Activated CD4-positive, CD25-positive, alpha-beta regulatory T cell treated with anti-CD3 and anti-CD28 coated beads, Interleukin-2, amount 50 U/mL, for 24 hours (primary cell): ENCODE results near the gene ADGB.
"Not testable (repeated sequence)": the region's sequence is repeated elsewhere in the genome, so short reads cannot be mapped to it uniquely, and the experiment has no call there.

ENCODE experiments used
- ATAC-seq, 2 donors: fragments of 150-1000 bp; cut with Tn5 transposase; one replicate each; pipeline ENCODE4 v1.10.0; 2021; ENCODE audit warnings: mild to moderate bottlenecking in 1 of 2, moderate library complexity in 1 of 2

Gene ADGB

DNA sequence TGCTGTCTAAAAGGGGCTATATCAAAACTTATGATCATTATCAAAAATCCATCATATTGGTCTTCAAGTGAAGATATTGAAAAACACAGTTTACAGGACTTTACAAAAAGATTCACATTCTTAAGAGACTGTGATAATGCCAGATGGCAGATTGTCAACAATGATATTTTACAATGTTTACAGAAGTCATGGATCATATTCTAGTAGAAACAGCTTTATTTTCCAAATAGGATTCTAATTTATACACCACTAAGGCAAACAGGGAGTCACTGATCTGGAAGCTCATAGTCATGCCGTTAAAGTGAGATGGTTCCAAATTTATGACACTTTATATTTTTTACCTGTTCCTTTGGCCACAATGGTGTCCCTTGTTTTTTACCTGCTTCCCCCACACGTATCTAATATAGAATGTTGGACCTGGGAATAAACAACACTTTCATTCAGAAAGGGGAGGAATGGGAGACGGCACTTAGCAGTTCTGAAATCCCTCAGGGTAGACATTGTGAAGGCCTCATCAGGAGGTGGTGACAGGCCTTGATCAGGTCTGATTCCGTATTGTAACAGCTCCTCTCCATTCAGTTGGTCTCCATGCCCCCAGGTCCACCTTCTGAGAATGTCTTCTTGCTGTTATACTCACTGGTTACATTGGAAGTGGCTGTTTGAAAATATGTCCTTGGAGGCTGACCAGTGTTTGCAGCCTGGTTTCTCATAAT is 228.6 kb downstream of the ADGB start:
- no peak for ATAC-seq

DNA sequence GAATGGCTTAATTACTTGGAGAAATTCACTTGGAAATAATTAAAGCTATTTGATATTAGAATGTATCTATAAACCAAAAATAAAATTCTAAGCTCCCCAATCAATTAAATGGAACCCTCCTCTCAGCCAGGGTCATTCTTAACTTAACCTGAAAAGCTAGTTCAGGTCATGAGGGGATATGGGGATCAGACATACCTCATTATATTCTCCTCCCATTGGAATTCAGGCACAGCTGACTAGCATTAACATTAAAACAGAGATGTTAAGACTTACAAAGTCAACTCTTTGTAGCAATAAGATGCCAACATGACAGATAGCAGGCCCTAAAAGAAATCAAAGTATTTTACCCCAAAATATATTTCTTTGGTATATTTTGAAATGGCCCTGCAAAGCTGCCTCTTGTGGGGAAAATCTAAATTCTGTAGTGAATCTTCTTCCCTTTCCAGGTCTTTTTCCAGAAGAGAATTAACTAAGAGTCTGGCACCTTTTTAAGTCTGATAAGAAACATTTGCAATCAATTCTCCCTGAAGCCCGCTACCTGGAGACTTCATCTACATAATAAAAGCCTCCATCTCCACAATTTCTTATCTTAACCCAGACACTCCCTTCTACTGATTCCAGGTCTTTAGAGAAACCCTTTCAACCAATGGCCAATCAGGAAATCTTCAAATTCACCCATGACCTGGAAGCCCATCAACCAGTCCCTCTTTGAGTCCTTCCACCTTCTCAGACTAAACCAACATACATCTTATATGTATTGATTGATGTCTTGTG is 231.2 kb downstream of the ADGB start:
- no peak for ATAC-seq

DNA sequence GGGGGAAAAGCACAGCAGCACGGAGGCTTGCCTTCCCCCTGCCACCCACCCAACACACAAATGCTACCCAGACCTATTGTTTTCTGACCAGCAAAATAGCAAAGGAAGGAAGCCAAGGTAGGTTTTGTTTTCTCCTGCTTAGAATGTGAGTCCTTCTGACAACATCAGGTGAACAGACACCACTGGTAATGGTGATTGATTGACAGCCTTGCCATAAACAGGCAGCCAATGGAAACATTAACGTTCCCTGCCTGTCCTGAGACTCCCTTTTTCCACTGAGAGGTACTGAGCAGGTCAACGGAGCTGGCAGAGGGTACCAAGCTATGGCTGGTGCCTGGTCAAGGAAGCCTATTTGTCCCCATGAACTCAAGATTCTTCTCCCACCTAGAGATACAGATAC is 234.4 kb downstream of the ADGB start:
- ATAC-seq, result no peak

DNA sequence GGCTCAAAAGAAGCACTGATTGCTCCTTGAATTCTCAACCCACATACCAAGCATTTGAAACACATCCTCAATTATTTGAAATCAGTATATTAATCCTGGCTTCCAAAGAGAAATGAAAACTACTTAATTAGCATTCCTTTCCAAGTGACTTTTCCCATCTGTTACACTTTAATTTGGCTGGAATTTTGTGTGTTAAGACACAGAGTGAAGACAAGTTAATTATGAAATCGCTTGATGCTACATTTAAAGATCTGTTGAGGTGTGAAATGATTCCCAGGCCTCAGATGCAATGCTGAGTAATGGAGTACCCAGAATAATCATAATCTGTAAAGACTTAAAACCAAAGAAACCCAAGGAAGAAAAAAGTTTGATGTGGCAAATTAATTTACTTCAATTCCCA is 241.4 kb downstream of the ADGB start:
- no peak for ATAC-seq

DNA sequence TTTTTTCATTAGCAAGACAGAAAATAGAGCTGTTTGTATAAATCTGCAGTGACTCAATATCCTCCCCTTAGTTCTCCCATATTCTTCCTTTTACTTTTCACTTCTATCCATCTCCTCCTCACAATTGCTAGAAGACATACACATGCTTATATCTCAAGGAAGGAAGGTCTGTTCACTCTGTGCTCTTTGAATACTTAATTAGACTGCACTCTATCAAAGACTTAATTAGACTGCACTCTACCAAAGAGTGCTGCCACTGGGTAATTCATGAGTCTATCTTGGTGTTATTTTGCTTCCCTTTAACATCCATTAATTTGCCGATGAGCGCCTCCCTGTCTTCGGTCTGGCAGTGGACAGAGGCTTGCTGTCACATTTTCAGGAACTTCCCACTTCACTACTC is 241.9 kb downstream of the ADGB start:
- no peak for ATAC-seq

DNA sequence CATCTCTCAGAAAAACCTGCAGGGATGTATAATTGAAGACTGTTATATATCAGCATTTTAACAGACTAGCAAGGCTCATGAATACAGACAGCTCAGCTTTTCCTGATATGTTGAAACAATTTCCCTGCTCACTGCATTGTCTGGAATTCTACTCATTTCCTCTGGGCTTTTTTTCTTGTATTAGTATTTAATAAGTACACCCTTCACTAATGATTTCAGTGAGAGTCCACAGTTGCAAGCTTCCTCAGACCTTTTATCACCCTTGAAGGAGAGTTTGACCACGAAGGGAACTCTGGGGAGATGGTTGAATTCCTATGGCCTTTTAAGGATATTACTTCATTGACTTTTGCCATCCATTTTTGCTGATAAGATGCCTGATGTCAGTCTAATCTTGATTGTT is 248.7 kb downstream of the ADGB start:
- no peak for ATAC-seq

DNA sequence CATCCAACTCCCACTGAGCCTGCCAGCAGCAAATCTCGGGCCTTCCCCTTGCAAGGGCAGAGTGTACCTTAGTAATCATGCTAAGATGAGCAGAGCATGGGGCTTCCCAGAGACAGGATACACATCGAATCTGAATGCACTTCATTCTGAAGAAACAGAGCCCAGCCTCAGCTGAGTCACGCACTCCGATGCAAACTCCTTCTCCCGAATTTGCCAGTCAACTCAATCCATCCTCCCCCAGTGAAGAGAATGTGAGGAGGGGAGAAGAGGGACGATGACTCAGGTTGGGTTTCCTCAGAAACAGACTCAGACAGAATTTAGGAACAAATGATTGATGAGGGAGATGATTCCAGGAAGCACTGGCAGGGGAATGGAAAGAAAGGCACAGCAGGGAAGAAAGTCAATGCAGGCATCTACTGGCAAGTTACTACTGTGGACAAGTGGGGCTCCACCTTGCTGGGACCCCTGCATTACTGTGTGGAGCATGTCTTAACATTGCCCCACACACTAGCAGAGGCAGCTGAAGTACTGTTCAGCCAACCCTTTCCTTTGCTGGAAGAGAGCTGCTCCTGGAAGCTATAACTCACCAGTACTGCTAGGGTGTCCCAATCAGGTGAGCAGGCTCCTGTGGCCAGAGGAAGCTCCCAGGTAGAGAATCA is 251.6 kb downstream of the ADGB start:
- ATAC-seq, result no peak

DNA sequence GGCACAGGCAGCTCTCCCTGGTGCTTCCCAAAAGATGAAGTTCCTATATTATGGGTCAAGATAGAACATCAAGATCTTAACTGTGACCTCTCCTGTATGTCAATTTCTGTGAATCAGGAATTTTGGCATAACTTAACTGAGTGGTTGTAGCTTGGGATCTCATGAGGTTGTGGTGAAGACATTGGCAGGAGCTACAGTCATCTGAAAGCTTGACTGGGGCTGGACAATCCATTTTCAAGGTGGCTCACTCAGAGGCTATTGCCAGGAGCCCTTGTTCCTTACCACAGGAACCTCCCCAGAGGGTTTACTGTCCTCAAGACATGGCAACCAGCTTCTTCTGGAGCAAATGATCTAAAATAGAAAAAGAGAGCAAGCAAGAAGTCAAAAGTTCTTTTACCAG is 252.2 kb downstream of the ADGB start:
- ATAC-seq, result no peak

DNA sequence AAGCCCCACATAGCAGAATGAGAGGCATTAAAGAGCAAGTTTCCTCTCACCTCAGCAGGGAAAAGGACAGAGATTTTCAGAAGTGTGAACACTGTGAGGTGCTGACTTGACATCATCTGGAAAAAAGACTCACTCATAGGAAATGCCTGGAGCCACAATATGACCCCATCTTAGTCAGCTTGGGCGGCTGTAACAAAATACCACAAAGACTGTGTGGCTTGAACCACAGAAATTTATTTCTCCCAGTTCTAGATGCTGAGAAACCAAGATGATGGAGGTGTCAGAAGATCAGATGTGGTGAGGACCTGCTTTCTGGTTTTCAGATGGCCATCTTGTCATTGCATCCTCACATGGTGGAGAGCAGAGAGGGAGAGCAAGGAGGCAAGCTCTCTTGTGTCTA is 253.1 kb downstream of the ADGB start:
- ATAC-seq, result peak; percentile 31 to 54

DNA sequence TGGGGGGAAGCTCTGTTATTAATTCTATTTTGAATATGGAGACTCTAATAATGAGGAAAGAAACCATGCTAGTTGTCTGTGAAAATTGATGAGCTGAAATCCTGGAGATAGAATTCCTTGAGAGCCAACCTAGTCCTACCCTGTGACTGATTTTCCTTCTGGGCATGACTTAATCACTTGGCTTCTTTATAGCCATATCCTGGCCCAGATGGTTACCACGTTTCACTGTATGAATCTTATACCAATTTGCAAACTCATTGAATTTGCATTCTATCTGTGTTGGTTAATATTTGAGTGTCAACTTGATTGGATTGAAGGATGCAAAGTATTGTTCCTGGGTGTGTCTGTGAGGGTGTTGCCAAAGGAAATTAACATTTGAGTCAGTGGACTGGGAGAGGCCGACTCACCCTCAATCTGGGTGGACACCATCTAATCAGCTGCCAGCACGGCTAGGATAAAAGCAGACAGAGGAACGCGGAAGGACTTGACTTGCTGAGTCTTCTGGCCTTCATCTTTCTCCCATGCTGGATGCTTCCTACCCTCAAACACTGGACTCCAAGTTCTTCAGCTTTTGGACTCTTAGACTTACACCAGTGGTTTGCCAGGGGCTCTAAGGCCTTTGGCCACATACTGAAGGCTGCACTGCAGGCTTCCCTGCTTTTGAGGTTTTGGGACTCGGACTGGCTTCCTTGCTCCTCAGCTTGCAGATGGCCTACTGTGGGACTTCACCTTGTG is 255.9 kb downstream of the ADGB start:
- not testable (repeated sequence) for ATAC-seq

DNA sequence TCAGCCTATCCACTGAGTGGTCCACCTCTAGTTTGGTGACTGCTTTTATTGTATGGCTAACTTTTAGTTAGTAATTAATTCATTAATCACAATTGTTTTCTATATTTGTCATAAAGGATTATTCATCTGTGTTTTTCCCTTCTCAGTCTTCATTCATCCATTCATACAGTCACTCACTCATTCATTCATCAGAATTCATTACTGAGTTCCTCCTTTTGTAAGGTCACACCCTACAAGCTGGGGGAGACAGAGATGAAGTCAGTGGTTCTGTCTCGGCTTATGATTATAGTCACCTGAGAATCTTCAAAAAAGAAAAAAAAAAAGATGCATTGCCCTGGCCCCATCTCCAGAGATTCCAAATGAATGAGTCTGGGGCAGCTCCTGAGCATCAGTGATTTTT is 257.1 kb downstream of the ADGB start:
- ATAC-seq, result no peak

DNA sequence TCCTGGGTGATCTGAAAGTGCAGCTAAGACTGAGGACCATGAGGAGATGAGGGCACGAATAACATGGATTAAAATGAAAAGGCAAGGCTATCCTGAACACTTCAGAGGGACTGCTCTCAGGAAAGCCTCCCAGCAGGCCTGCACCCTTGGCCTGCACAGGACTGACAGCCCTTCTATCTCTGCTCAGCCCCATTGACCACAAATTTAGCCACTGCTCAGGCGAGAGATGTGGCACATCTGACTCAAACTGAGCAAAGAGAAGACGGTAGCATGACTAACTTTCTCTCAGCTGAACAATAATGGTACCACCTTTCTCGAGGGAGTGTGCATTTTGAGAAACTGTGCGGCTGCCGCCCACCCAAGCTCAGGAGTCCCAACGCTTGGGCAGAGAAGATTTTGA is 257.5 kb downstream of the ADGB start:
- ATAC-seq, result no peak

DNA sequence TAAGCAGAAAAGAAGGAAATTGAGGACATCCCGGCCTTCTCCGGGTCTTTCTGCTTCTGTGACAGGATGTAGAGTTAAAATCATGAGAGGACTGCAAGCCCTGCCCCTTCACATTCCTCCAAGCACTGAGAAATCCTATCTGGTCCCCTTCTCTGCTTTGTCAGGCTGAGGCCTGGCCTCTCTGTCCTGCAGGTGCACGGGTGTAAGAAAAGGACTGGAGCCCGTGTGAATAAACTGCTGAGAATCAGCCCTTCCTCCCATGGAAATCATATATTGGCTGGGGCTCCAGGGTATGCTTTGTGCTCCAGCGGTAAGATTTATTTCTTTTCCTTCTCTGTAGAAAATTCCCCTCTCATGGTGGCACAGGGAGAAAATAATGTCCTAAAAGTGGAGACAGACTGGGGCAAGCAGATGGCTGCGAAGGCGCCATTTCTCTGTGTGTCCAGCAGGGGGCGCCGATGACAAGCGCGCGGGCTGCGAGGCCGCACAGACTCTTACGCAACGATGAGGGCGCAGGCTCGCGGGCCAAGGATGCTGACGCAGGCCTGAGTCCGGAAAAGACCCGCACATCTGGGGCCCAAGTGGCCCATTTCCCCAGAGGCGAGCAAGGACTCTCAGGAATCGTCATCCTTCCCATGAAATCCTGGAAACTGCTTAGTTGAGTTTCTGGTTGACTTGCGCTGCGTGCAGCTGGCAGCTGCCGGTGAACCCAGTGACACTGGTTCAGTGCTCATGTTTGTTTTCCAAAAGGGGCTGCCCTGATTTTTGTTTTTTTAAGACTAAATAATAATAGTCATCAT is 258.6 kb downstream of the ADGB start:
- ATAC-seq, result peak; percentile 81 to 86

DNA sequence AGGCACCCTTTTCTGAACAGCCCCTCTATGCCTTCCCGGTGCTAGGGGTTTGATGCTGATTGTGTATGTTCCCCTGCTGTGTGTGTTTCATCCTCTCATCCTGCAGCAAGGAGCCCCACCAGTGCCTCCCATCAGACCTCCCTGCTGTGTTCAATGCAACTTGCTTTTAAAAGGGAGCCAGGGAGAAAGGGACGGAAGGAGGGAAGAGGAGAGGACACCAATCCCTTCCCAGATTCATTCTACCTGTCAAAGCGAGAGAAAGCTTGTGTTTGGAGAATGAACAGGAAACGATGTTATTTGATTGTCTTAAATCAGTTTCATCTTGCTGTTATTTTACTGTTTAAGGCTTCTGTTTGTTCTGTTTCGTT is 259.2 kb downstream of the ADGB start:
- no peak for ATAC-seq

DNA sequence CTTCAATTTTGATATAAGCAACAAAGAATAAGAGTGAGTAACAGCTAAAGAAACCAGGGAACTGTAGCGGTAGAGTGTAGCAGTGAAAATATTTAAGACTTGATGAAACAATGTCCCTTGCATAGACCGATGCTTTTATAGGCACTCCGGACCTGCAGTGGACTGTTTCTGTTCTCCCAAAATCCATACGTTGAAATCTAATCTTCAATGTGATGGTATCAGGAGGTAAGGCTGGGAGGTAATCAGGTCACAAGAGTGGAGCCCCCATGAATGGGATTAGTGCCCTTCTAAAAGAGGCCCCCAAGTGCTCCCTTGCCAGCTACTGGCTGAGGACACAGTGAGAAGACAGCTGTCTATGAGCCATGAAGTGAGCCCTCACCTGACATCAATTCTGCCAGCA is 260.4 kb downstream of the ADGB start:
- no peak for ATAC-seq

DNA sequence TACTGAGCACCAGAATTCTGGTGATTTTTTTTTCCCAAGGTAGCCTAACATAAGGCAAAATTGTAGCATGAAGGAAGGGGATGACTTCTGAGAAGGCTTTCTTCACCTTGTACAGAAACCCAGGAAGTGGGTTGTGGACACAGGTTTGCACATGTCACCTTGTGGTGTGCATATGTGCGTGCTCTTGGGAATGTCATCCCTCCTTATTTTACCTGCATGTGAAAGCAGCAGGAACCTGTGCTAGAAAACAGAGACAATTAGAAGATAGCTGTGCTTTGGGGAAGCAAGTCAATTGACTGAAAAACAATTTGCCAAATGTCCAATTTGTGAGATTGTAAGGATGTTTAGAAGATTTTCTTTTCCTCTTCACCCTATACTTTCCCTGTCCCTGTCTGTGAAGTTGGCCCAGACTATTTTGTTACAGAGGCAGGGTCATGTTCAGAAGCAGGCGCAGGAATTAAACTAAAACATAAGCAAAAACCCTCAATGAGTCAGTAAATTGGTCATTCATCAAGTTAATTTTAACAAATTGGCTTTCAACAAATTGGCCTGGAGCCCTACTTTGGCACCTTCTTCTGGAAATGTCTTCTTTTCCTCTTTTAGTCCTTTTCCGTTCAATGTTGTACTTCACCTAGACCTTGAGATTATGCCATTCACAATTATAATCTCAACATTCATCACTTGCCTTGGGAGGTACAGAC is 261.2 kb downstream of the ADGB start:
- ATAC-seq, result no peak

DNA sequence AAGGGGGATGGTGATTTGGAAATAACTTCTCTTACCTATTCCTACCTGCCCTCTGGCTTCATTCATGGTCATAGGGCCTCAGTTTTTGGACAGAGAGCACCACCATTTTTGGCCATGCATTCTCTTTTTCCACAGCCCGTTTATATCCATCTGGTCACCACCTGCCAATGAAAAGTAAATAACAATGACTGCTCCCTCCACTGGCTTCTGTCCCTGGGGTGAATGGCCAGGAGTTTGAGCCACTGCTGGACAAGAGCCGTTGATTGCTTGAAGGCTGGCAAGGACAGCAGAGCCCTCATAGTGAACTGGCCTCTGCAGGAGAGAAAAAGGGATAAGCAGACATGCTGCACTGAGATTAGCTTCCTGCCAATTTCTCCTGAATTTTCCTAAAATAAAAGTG is 261.8 kb downstream of the ADGB start:
- ATAC-seq, result no peak

DNA sequence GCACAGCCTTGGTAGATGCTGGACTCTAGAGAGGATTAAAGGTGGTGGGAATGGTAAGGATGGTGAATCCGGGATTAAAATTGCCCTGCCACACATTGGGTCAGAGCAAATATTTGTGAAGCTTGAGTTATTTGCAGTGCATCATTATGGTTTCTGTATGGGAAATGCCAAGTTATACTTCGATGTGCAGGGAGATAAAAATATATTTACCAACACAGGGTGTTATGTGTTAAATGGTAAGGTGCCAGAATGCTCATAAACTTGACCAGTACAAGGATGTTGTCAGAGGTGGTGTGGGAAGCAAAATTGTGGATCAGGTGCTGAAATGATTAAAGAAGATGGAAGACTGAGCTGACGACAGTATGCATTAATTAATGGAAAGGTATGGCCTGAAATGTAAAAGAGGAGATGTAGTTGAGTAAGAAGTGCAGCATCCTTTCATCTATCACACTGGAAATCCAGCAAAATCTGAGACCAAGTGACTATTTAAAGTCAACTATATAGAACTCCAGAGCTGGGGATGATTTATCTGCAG is 262.3 kb downstream of the ADGB start:
- no peak for ATAC-seq

DNA sequence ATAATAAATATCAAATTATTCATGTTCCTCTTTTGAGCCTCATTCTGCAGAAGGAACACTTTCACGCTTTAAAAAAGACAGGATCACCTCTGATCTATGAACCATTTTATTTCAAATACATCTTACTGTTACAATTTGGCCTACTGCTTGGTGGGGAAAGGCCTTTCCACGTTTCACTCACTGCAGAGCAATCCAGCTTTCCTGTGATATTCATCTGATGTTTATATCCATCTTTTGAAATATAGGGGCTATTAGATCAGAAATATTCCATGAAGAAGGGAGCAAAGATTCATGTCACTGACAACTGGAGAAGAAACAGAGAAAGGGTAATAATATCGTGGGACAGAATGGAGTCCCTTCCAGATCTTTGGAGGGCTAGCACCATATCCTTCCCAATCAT is 262.9 kb downstream of the ADGB start:
- ATAC-seq, result no peak

DNA sequence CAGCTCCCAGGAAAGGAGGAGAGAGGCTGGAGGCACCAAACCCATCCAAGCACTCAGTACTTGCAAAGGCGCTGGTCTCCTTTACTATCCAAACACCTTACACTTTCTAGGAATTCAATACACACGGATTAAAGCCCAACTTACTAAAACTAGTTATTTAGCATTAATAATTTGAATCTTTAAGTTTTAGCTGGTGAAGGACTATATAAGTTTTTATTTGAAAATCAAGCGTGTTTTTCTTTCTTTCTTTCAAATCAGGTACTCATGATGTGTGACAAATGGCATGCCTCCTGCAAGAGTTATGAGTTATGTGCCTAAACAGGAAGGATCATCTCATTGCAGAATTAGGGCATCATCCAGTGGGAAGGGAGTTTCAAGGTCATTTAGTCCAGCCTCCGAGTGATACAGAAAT is 263.7 kb downstream of the ADGB start:
- no peak for ATAC-seq

DNA sequence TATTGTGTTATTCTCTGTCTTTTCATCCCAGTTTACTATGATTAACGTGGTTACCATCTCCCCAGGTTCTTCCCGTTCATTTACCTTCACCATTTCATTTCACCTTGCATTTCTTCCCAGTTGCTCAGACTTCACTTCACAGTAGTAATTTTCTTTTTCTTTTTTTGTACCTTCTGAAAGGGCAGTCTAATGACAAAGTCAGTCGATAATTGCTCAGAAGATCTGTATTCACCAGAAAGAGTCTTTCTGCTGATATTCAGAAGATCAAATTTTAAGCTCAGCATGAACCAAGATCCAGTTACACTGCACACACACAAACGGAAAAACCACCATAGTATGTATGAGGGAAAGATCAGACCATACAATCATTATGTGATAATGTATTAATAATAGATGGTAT is 265.5 kb downstream of the ADGB start:
- ATAC-seq, result no peak

DNA sequence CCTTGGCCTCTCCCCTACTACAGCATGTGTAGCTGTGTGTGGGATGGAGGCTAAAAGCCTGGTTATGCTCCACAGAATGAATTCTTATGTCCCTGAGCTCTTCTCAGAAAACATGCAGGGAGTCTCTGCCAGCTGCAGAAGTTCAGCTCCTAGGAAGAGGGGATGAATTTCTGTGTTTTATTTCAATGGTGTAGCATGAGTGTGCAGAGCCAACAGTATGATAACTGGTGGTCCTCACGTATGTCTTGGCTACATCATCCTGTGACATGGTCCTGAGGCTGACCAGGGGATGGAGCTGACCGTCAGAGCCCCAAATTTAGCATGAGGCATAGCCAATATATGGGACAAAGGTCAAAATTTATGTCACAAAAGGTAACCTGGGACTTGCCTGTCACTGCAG is 266.1 kb downstream of the ADGB start:
- ATAC-seq, result no peak
